Heart left ventricle (tissue), 16 donors: ENCODE data around the gene GDF2. TPM values are rescaled to one million over a fixed set of nuclear protein-coding genes. Genes with fewer than 3 reads are reported as not detected.
A peak's percentile ranks its signal among the peaks of the same experiment; 100 is the strongest.

Experiments used
- ATAC-seq, 4 donors: fragments of 200-7000 bp; cut with Tn5 transposase; one replicate each; pipeline ENCODE4 v1.9.1; 2020 to 2022; ENCODE audit warnings: moderate library complexity in 4 of 4, mild to moderate bottlenecking in 3 of 4, moderate number of reproducible peaks in 1 of 4
- DNase-seq, 5 donors: peaks; one replicate each; pipeline ENCODE4 v3.0.0-alpha.2; 2020
- H3K27ac ChIP-seq, 12 donors: fragments of 200-600 bp; sonication (generic) in 4 of 12; one replicate each; pipeline versions ENCODE4 v1.5.0 to v1.8.0; 2016 to 2022; ENCODE audit warnings: mild to moderate bottlenecking in 2 of 12
- H3K27me3 ChIP-seq, 9 donors: fragments of 200-600 bp; sonication (generic) in 2 of 9; one replicate each; pipeline versions ENCODE4 v1.5.1 to v1.8.0; 2016 to 2022; ENCODE audit warnings: mild to moderate bottlenecking in 3 of 9
- H3K36me3 ChIP-seq, 9 donors: fragments of 200-600 bp; sonication (generic) in 2 of 9; one replicate each; pipeline versions ENCODE4 v1.5.0 to v1.8.0; 2018 to 2022; ENCODE audit warnings: mild to moderate bottlenecking in 2 of 9
- H3K4me1 ChIP-seq, 12 donors: fragments of 200-600 bp; sonication (generic) in 4 of 12; one replicate each; pipeline versions ENCODE4 v1.5.0 to v1.8.0; 2016 to 2022; ENCODE audit warnings: mild to moderate bottlenecking in 3 of 12
- H3K4me3 ChIP-seq, 12 donors: fragments of 200-600 bp; sonication (generic) in 4 of 12; one replicate each; pipeline versions ENCODE4 v1.5.0 to v1.8.0; 2017 to 2022; ENCODE audit warnings: mild to moderate bottlenecking in 9 of 12, moderate library complexity in 4 of 12
- H3K9me3 ChIP-seq, 12 donors: fragments of 200-600 bp; sonication (generic) in 4 of 12; one replicate each; pipeline versions ENCODE4 v1.5.0 to v1.8.0; 2016 to 2022; ENCODE audit warnings: mild to moderate bottlenecking in 1 of 12
- CTCF ChIP-seq, 12 donors: fragments of 200-600 bp; sonication (generic) in 4 of 12; IDR thresholded peaks; one replicate each; pipeline versions ENCODE4 v1.5.0 to v1.8.0; 2018 to 2022; ENCODE audit warnings: antibody characterized with exemption in 12 of 12, mild to moderate bottlenecking in 5 of 12
- POLR2A ChIP-seq, 2 donors: fragments of 450-650 bp; IDR thresholded peaks; one replicate each; pipeline ENCODE4 v1.6.1; 2017; ENCODE audit warnings: antibody characterized with exemption in 2 of 2, mild to moderate bottlenecking in 2 of 2, moderate library complexity in 2 of 2
- WGBS, 4 donors: extraction: QIAGEN DNeasy Blood & Tissue Kit in 2 of 4; methylation state at CpG; one replicate each; pipeline versions ENCODE4 v1.1.5 to v1.1.7; 2013 to 2018; 5-methylcytosine and 5-hydroxymethylcytosine counted together
- intact Hi-C, 10 donors: fragments of 100-400 bp; cut with DNase I; formaldehyde crosslinking; loops; one replicate each; pipeline versions ENCODE4 v1.11.1 to v1.14.2; 2022
- polyA plus RNA-seq, 2 donors: library from polyadenylated mRNA; stranded (reverse); fragments of 200-250 nt; gene quantifications; one replicate each; pipeline ENCODE4 v1.2.3, GENCODE V29; 2013
- total RNA-seq, 9 donors: library from RNA; depleted of rRNA in 2 of 9; stranded (reverse); fragments of >200 nt in 2 of 9; fragmentation: NEBNext Ultra II Directional in 3 of 9; extraction: Animal tissue kit (Norgen Biotek cat#: 25700) in 3 of 9; gene quantifications; one replicate each; pipeline versions ENCODE4 v1.1.0 to v1.2.4, GENCODE V29; 2016 to 2023
- donor health status: ischemic (EF 13 %, LVEDD 7.1; RV severe dilation, severe dysfunction).
- donor health status: healthy with polysubstance abuse.
- donor health status: DM: no; HTN: yes; CAD: no.
- donor health status: DM: no; HTN: no; CAD: no.
- donor health status: ischemic (EF 25% LVEDD 6.9; RV normal size, moderate dysfunction).
- donor health status: ischemic (EF 25% LVEDD 5.7; RV mildly dilated, moderate dysfunction).
- donor health status: healthy.
- donor health status: DM: yes; HTN: yes; CAD: no.
- donor health status: ischemic (EF 35%, LVEDD 5.7; RV mildly dilated, moderate dysfunction).
- donor health status: nonischemic (EF 11% LVEDD 7.7; RV severe dilation, severe dysfunction).
- donor health status: DM: yes; HTN: yes; CAD: no.
- donor health status: PGD.
- donor health status: ischemic (EF 29% LVEDD 5.4; RV normal size, mild dysfunction).
- donor health status: nonischemic (EF 23%, LVEDD 6.1; RV moderate dilation, normal function).

GDF2 gene
- total and polyA plus RNA-seq, 11 donors: not detected

- Histone ChIP-seq H3K4me1 (peaks cover 0 to 7% (median 0%) of the 10 kb centered on the region in 12 donors), H3K27ac (no peak overlapping the region), H3K27me3 (peaks cover 0 to 13% (median 0%) of the 10 kb centered on the region in 9 donors), H3K36me3 (no peaks in the 10 kb centered on the region), H3K4me3 (no peak overlapping the region), H3K9me3 (no peaks in the 10 kb centered on the region)
- intact Hi-C loops: no loop called here
- 74 to 77% (median 76%) methylated on average over 11 to 12 of the region's 12 CpGs for WGBS, 4 donors
- no peak for ATAC-seq
- peak in 1 of 5 donors; percentile 18 for DNase-seq
- TF ChIP-seq POLR2A (IDR thresholded peaks at IDR 0.05) (no peak), CTCF (IDR thresholded peaks at IDR 0.05) (no peak)
Measured at GRCh38 chr10:47374611-47375536, 52.6 kb downstream of the GDF2 start.

- 76 to 78% (median 78%) methylated on average over 7 to 10 of the region's 10 CpGs for WGBS, 4 donors
- DNase-seq (peak in 1 of 5 donors; percentile 10), ATAC-seq (no peak)
- TF ChIP-seq POLR2A (IDR thresholded peaks at IDR 0.05): no peak
- TF ChIP-seq CTCF (IDR thresholded peaks at IDR 0.05): no peak
- Histone ChIP-seq H3K27me3 (peaks cover 0 to 13% (median 0%) of the 10 kb centered on the region in 9 donors), H3K4me3 (no peak overlapping the region), H3K4me1 (peaks cover 0 to 7% (median 0%) of the 10 kb centered on the region in 12 donors), H3K27ac (no peak overlapping the region), H3K9me3 (no peaks in the 10 kb centered on the region), H3K36me3 (no peaks in the 10 kb centered on the region)
- intact Hi-C loops: no loop called here
Measured at GRCh38 chr10:47376522-47377220, 54.4 kb downstream of the GDF2 start.

Other genes with a start within 250 kb of the GDF2 start
- gene GDF10, start 22.3 kb upstream of the GDF2 start, total RNA-seq: 1 to 10 TPM in 1 of 9 donors, under 1 TPM in 6, not detected in 2; 0.22 to 1.6 (median 0.34) TPM
- gene GDF10, start 22.3 kb upstream of the GDF2 start, polyA plus RNA-seq: under 1 TPM in 1 of 2 donors, not detected in 1; 0.19 TPM
- not detected for gene RBP3, start 25.9 kb downstream of the GDF2 start, total RNA-seq
- gene RBP3, start 25.9 kb downstream of the GDF2 start, polyA plus RNA-seq: not detected
- under 1 TPM in 4 of 9 donors, not detected in 5; 0.06 to 0.25 (median 0.11) TPM for gene ZNF488, start 61.8 kb downstream of the GDF2 start, total RNA-seq
- under 1 TPM in 1 of 2 donors, not detected in 1; 0.07 TPM for gene ZNF488, start 61.8 kb downstream of the GDF2 start, polyA plus RNA-seq
- 10 to 100 TPM in 1 of 9 donors, under 1 TPM in 3, not detected in 5; 0.30 to 52.4 (median 0.64) TPM for gene ANXA8, start 161.7 kb downstream of the GDF2 start, total RNA-seq
- gene ANXA8, start 161.7 kb downstream of the GDF2 start, polyA plus RNA-seq: under 1 TPM in 1 of 2 donors, not detected in 1; 0.15 TPM
- gene FAM25G, start 169.2 kb downstream of the GDF2 start, total RNA-seq: not detected
- gene FAM25G, start 169.2 kb downstream of the GDF2 start, polyA plus RNA-seq: not detected
- gene AGAP9, start 201.2 kb downstream of the GDF2 start, total RNA-seq: 1 to 10 TPM in 8 of 9 donors, under 1 TPM in 1; 0.64 to 7.4 (median 2.0) TPM
- 1 to 10 TPM; 1.9 to 8.1 TPM for gene AGAP9, start 201.2 kb downstream of the GDF2 start, polyA plus RNA-seq